Effector memory CD4-positive, alpha-beta T cell (primary cell): Measurements from ENCODE around the gene RNF208.

ENCODE experiments used
- DNase-seq, 3 donors: peaks; one replicate each; pipeline ENCODE4 v3.0.0-alpha.2; 2020
- H3K27ac ChIP-seq: 2 replicates; pipeline ENCODE4 v1.7.0; 2013; ENCODE audit warnings: mild to moderate bottlenecking, low read length, moderate library complexity; ENCODE audit not compliant: insufficient read depth, poor library complexity, severe bottlenecking
- H3K27me3 ChIP-seq: replicated peaks from 2 replicates; pipeline ENCODE4 v1.7.0; 2013; ENCODE audit warnings: mild to moderate bottlenecking, low read length; ENCODE audit not compliant: insufficient read depth, control insufficient read depth, poor library complexity, severe bottlenecking
- H3K36me3 ChIP-seq: 2 replicates; pipeline ENCODE4 v1.7.0; 2013; ENCODE audit warnings: mild to moderate bottlenecking, low read length, moderate library complexity; ENCODE audit not compliant: control insufficient read depth, insufficient read depth
- H3K4me1 ChIP-seq: 2 replicates; pipeline ENCODE4 v1.7.0; 2013; ENCODE audit warnings: low read length, mild to moderate bottlenecking; ENCODE audit not compliant: control insufficient read depth, insufficient read depth, poor library complexity, severe bottlenecking
- H3K4me3 ChIP-seq: 2 replicates; pipeline ENCODE4 v1.7.0; 2013; ENCODE audit warnings: low read length, low read depth, mild to moderate bottlenecking; ENCODE audit not compliant: insufficient read depth, poor library complexity, severe bottlenecking
- H3K9me3 ChIP-seq: 2 replicates; pipeline ENCODE4 v1.7.0; 2013; ENCODE audit warnings: mild to moderate bottlenecking, low read length, moderate library complexity; ENCODE audit not compliant: control insufficient read depth

The RNF208 gene

DNA sequence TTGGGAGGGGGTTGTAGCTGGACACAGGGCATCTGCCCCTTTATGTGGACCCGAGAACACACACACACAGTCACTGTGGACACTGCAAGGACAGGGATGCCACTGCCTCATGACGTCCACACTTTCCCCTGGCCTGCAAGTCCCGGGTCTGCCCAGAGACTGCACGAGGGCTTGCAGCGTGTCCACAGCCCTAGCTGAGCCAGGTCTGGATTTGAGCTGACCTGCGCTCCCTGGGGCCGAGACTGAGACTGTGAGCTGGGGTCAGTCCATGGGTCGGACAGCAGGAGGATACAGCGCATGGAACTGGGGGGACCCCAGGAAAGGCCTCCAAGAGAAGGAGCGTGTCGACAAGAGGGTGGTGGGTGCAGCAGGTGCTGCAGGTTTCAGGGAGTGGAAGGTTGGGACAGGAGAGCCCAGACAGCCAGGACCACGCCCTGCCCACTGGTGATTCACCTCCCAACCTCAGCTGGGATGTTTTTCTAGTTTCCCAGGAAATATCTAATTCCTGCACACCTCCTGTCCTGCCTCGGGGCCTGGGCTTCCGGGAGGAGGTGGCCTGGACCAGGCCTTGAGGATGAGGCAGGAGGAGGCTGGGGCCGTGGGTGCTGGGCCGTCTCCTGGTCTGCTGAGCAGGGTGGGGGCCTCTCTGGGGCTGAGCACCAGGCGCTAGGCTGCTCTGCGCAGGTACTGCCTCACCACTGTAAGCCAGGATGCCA lies 4.5 kb upstream of the RNF208 start:
- Histone ChIP-seq H3K27ac (no peak overlapping the region), H3K36me3 (no peaks in the 10 kb centered on the region), H3K4me1 (peaks cover 22% of the 10 kb centered on the region), H3K4me3 (no peak overlapping the region), H3K9me3 (no peaks in the 10 kb centered on the region), H3K27me3 (peaks cover 4% of the 10 kb centered on the region)
- DNase-seq: no peak

- Histone ChIP-seq H3K27ac (no peak overlapping the region), H3K9me3 (no peaks in the 10 kb centered on the region), H3K4me1 (peaks cover 22% of the 10 kb centered on the region), H3K36me3 (no peaks in the 10 kb centered on the region), H3K4me3 (no peak overlapping the region), H3K27me3 (peaks cover 4% of the 10 kb centered on the region)
- no peak for DNase-seq
Observed at GRCh38 chr9:137225699-137226331, 3.8 kb upstream of the RNF208 start.

- DNase-seq: no peak
- H3K27ac ChIP-seq: peak within 1 kb of the TSS; percentile 86
- no peaks in the 10 kb centered on the region for H3K27me3 ChIP-seq
- peaks cover 22% of the 10 kb centered on the region for H3K4me1 ChIP-seq
- H3K9me3 ChIP-seq: no peaks in the 10 kb centered on the region
- H3K4me3 ChIP-seq: peak within 1 kb of the TSS; percentile 82
- no peaks in the 10 kb centered on the region for H3K36me3 ChIP-seq
Observed at GRCh38 chr9:137224830-137225694, 3.0 kb upstream of the RNF208 start, which contains the start of gene CYSRT1. Gene CYSRT1 (plus strand): TSS chr9:137225174. CDS start chr9:137225622, 448 bp downstream.

DNA sequence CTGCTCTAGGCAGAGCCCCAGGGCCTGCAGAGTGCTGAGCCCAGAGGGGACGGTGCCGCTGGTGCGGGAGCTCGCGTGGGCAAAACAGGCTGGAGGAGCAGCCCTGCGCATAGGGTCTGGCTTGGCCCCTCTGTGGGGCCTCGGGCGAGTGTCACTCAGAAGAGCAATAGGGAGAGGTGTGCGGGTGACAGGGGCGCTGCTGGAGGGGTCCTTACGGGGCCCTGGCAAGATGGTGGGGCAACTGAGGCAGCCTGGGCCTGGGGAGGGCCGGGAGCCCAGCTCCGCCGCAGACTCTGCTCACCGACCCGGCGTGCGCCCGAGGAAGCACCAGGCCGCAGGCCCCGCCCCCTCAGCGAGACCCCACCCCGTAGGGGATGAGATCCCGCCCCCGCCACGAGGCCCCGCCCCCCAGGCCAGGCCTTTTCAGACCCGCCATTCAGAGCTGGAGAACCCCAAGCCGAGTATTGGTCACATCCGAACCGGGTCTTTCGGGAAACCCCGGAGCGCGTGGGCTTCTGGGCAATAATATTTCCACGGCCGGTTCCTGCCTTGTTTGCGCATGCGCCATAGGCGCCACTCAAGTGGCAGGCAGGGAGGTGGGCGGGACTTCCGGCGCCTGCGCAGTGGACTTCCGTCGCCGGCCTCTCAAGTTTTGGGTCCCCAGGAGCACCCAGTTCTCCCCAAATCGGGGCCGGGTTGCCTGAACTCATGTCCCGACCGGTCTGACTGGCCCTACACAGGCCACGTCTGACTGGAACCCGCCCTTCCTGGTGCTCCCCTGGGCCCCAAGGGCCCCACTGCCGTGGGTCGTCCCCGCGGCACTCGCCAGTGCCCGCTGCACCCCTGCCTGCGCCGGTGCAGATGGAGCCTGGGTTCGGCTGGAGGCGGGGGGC lies 1.3 kb upstream of the RNF208 start:
- Histone ChIP-seq H3K36me3 (no peaks in the 10 kb centered on the region), H3K27me3 (no peaks in the 10 kb centered on the region), H3K27ac (peak overlapping the region; percentile 86), H3K4me1 (peaks cover 22% of the 10 kb centered on the region), H3K9me3 (no peaks in the 10 kb centered on the region), H3K4me3 (peak overlapping the region; percentile 82)
- DNase-seq: peak; percentile 98

GRCh38 chr9:137221506-137222111 lies 431 bp downstream of the RNF208 start:
- Histone ChIP-seq H3K36me3 (no peaks in the 10 kb centered on the region), H3K27ac (no peak overlapping the region), H3K9me3 (no peaks in the 10 kb centered on the region), H3K4me1 (peaks cover 20% of the 10 kb centered on the region), H3K4me3 (peak overlapping the region; percentile 39), H3K27me3 (no peaks in the 10 kb centered on the region)
- no peak for DNase-seq

GRCh38 chr9:137221095-137221505 lies 940 bp downstream of the RNF208 start:
- H3K36me3 ChIP-seq: no peaks in the 10 kb centered on the region
- H3K27ac ChIP-seq: no peak overlapping the region
- H3K4me3 ChIP-seq: no peak overlapping the region
- H3K4me1 ChIP-seq: peaks cover 20% of the 10 kb centered on the region
- no peaks in the 10 kb centered on the region for H3K27me3 ChIP-seq
- no peaks in the 10 kb centered on the region for H3K9me3 ChIP-seq
- no peak for DNase-seq

DNA sequence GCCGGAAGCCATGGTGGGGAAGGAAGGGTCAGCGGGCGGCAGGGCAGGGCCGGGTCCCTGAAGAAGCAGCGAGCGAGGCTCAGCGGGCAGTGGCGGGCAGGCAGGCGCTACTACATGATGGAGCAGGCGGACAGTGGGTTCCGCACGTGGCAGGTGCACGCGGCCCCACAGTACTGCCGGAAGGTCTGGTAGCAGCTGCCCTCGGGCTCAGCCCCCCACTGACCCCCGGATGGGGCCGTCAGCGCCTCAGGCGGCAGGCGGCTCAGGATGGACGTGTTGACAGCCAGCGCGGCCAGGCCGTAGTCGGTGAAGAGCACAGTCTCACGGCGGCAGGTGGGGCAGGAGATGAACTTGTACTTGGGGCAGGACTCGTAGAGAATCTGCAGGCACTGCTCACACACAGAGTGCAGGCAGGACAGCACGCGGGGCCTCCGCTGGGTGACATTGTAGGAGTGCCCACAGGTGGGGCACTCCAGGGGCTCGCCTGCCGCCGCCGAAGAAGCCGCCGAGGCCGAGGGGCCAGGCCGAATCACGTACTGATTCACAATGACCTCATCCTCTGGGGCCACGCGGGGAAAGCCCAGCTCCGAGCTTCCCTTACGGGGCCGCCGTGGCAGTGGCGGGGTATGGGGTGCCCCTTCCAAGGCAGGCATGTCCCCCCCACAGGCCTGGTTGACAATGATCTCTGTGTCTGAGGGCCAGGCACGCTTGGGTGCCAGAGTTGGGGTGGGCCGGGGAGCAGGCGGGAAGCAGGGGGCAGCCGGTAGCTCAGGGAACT lies 1.5 kb downstream of the RNF208 start:
- no peak for DNase-seq
- Histone ChIP-seq H3K36me3 (no peaks in the 10 kb centered on the region), H3K4me3 (no peak overlapping the region), H3K27me3 (no peaks in the 10 kb centered on the region), H3K9me3 (no peaks in the 10 kb centered on the region), H3K4me1 (peaks cover 20% of the 10 kb centered on the region), H3K27ac (no peak overlapping the region)

GRCh38 chr9:137219757-137220316 lies 2.2 kb downstream of the RNF208 start:
- Histone ChIP-seq H3K36me3 (no peaks in the 10 kb centered on the region), H3K27me3 (no peaks in the 10 kb centered on the region), H3K27ac (no peak overlapping the region), H3K4me3 (no peak overlapping the region), H3K9me3 (no peaks in the 10 kb centered on the region), H3K4me1 (peaks cover 20% of the 10 kb centered on the region)
- DNase-seq: no peak
